ENCODE measurements around the gene TNFSF4. TPM values are rescaled to one million over a fixed set of nuclear protein-coding genes. Genes with fewer than 3 reads are reported as not detected.

TNFSF4 gene
- polyA plus RNA-seq, 1 donor (not counting 4 experiments of a cell fraction or from before 2014, with no cell fraction given), result 1.2 TPM

GRCh38 chr1:173253046-173253445 lies 45.9 kb upstream of the TNFSF4 start:
- H3K4me3 ChIP-seq (ENCODE audit: control insufficient read depth in 2 of 3, extremely low read depth in 1 of 3, insufficient read depth in 2 of 3, low read depth in 1 of 3, low read length in 3 of 3), result no peak overlapping the region
- no peaks in the 10 kb centered on the region for H3K27me3 ChIP-seq (ENCODE audit: control insufficient read depth, extremely low read depth, insufficient read depth, low read length)
- H3K4me2 ChIP-seq (ENCODE audit: control insufficient read depth, extremely low read depth, insufficient read depth, low read depth, low read length), result no peak overlapping the region
- no peaks in the 10 kb centered on the region for H3K36me3 ChIP-seq (ENCODE audit: control insufficient read depth in 2 of 2, extremely low read depth in 1 of 2, insufficient read depth in 2 of 2, low read length in 2 of 2)
- no peaks in the 10 kb centered on the region for H3K9me3 ChIP-seq (ENCODE audit: control insufficient read depth, low read depth, low read length)
- DNase-seq (ENCODE audit: low read depth, low spot score) (no peak), FAIRE-seq (no peak)
- no peak overlapping the region for H3K9ac ChIP-seq (ENCODE audit: control insufficient read depth, extremely low read depth, insufficient read depth, low read length)
- H3K79me2 ChIP-seq (ENCODE audit: control insufficient read depth, insufficient read depth, low read length), result no peaks in the 10 kb centered on the region
- H3K4me1 ChIP-seq (ENCODE audit: control insufficient read depth, extremely low read depth, insufficient read depth, low read length), result no peaks in the 10 kb centered on the region
- dilution Hi-C loops (cut with MboI; ENCODE audit: extremely low pct_ligation_motif_present, low sequenced_read_pairs), result no loop called here
- no peaks in the 10 kb centered on the region for H3K9me1 ChIP-seq (ENCODE audit: control insufficient read depth, extremely low read depth, insufficient read depth, low read length)
- no peaks in the 10 kb centered on the region for H4K20me1 ChIP-seq (ENCODE audit: control insufficient read depth, extremely low read depth, insufficient read depth, low read length)
- H3K27ac ChIP-seq (ENCODE audit: control insufficient read depth, insufficient read depth, low read length), result no peak overlapping the region
- no peak overlapping the region for H2AFZ ChIP-seq (ENCODE audit: control insufficient read depth, low read length)
- TF ChIP-seq EZH2 (IDR thresholded peaks at IDR 0.05; ENCODE audit: low read length), result no peak
- no peak for TF ChIP-seq CTCF (optimal IDR thresholded peaks at IDR 0.05 in 1 of 3, IDR thresholded peaks at IDR 0.05 in 1 of 3, conservative IDR thresholded peaks at IDR 0.05 in 1 of 3; ENCODE audit: extremely low read depth in 1 of 3, insufficient read depth in 2 of 3, low read length in 3 of 3)

- FAIRE-seq, result peak; percentile 43
- Histone ChIP-seq H2AFZ (ENCODE audit: control insufficient read depth, low read length) (no peak overlapping the region), H3K4me1 (ENCODE audit: control insufficient read depth, extremely low read depth, insufficient read depth, low read length) (no peaks in the 10 kb centered on the region)
Observed at GRCh38 chr1:173249349-173249748, 42.2 kb upstream of the TNFSF4 start.

More at GRCh38 chr1:173249349-173249748, 42.2 kb upstream of the TNFSF4 start:
- H3K9ac ChIP-seq (ENCODE audit: control insufficient read depth, extremely low read depth, insufficient read depth, low read length), result no peak overlapping the region
- no peaks in the 10 kb centered on the region for H3K9me3 ChIP-seq (ENCODE audit: control insufficient read depth, low read depth, low read length)
- no peaks in the 10 kb centered on the region for H3K79me2 ChIP-seq (ENCODE audit: control insufficient read depth, insufficient read depth, low read length)
- H3K9me1 ChIP-seq (ENCODE audit: control insufficient read depth, extremely low read depth, insufficient read depth, low read length), result no peaks in the 10 kb centered on the region
- no peak for DNase-seq (ENCODE audit: low read depth, low spot score)
- no peaks in the 10 kb centered on the region for H3K27me3 ChIP-seq (ENCODE audit: control insufficient read depth, extremely low read depth, insufficient read depth, low read length)
- H3K36me3 ChIP-seq (ENCODE audit: control insufficient read depth in 2 of 2, extremely low read depth in 1 of 2, insufficient read depth in 2 of 2, low read length in 2 of 2), result no peaks in the 10 kb centered on the region
- no peak overlapping the region for H3K4me2 ChIP-seq (ENCODE audit: control insufficient read depth, extremely low read depth, insufficient read depth, low read depth, low read length)
- H3K4me3 ChIP-seq (ENCODE audit: control insufficient read depth in 2 of 3, extremely low read depth in 1 of 3, insufficient read depth in 2 of 3, low read depth in 1 of 3, low read length in 3 of 3), result no peak overlapping the region
- TF ChIP-seq CTCF (optimal IDR thresholded peaks at IDR 0.05 in 1 of 3, IDR thresholded peaks at IDR 0.05 in 1 of 3, conservative IDR thresholded peaks at IDR 0.05 in 1 of 3; ENCODE audit: extremely low read depth in 1 of 3, insufficient read depth in 2 of 3, low read length in 3 of 3) (no peak), EZH2 (IDR thresholded peaks at IDR 0.05; ENCODE audit: low read length) (no peak)
- dilution Hi-C loops (cut with MboI; ENCODE audit: extremely low pct_ligation_motif_present, low sequenced_read_pairs), result no loop called here
- no peaks in the 10 kb centered on the region for H4K20me1 ChIP-seq (ENCODE audit: control insufficient read depth, extremely low read depth, insufficient read depth, low read length)
- no peak overlapping the region for H3K27ac ChIP-seq (ENCODE audit: control insufficient read depth, insufficient read depth, low read length)

Data from keratinocyte (primary cell).